PC-3 (cell line): ENCODE measurements around the gene CEBPZ.

Experiments used
- EZH2 ChIP-seq: fragments of 300-600 bp; sonication (generic); IDR thresholded peaks from one replicate; pipeline ENCODE4 v1.6.1; 2017; ENCODE audit warnings: antibody characterized with exemption, mild to moderate bottlenecking, low read length; ENCODE audit not compliant: unreplicated experiment
- EZH2phosphoT487 ChIP-seq: fragments of 300-600 bp; sonication (generic); IDR thresholded peaks from 2 replicates; pipeline ENCODE4 v1.6.1; 2018; ENCODE audit warnings: mild to moderate bottlenecking, antibody characterized with exemption, low read length, borderline replicate concordance
- TF ChIP-seq, protein P1 (sequence below): fragments of 300-600 bp; sonication (generic); conservative IDR thresholded peaks from 2 replicates; pipeline ENCODE4 v1.5.1; 2017; ENCODE audit warnings: antibody characterized with exemption, low read depth, mild to moderate bottlenecking, low read length

DNA sequence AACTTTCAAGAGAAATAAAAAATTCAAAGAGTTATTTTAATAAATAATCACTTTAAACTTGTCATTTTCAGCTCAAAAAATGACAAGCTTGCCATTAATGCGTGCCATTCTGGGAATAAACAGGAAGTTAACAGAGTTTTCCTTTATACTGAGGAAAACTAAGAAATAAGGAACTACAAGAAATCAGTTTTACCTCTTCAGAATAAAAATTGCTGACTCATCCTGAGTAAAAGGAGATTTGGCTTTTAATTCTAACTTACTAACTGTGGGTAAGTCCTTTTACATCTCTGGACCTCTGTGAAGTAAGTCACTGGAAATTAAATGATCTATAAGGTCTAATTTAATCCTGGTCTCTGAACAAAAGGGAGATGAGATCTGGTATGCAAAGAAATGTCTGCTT, 16.1 kb downstream of the CEBPZ start:
- TF ChIP-seq, protein P1, sequence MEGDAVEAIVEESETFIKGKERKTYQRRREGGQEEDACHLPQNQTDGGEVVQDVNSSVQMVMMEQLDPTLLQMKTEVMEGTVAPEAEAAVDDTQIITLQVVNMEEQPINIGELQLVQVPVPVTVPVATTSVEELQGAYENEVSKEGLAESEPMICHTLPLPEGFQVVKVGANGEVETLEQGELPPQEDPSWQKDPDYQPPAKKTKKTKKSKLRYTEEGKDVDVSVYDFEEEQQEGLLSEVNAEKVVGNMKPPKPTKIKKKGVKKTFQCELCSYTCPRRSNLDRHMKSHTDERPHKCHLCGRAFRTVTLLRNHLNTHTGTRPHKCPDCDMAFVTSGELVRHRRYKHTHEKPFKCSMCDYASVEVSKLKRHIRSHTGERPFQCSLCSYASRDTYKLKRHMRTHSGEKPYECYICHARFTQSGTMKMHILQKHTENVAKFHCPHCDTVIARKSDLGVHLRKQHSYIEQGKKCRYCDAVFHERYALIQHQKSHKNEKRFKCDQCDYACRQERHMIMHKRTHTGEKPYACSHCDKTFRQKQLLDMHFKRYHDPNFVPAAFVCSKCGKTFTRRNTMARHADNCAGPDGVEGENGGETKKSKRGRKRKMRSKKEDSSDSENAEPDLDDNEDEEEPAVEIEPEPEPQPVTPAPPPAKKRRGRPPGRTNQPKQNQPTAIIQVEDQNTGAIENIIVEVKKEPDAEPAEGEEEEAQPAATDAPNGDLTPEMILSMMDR = no peak
- no peak for TF ChIP-seq EZH2
- TF ChIP-seq EZH2phosphoT487 = no peak
